Type B pancreatic cell (in vitro differentiated cells): ENCODE results near the gene AGPS. TPM values are rescaled to one million over a fixed set of nuclear protein-coding genes. Genes with fewer than 3 reads are reported as not detected.

Experiments used
- DNase-seq: peaks from one replicate; pipeline ENCODE4 v3.0.0; 2021; ENCODE audit warnings: mixed read lengths; ENCODE audit not compliant: unreplicated experiment; ENCODE audit errors: extremely low spot score
- H3K27ac Mint-ChIP-seq: 2 replicates; pipeline ENCODE4 v1.8.0; 2021; ENCODE audit warnings: mild to moderate bottlenecking, mixed read lengths
- H3K27me3 Mint-ChIP-seq: 2 replicates; pipeline ENCODE4 v1.8.0; 2021; ENCODE audit warnings: mixed read lengths
- H3K36me3 Mint-ChIP-seq: 2 replicates; pipeline ENCODE4 v1.8.0; 2021; ENCODE audit warnings: mixed read lengths
- H3K4me1 Mint-ChIP-seq: one replicate; pipeline ENCODE4 v1.8.0; 2021; ENCODE audit warnings: mixed read lengths; ENCODE audit not compliant: unreplicated experiment
- H3K4me3 Mint-ChIP-seq: 2 replicates; pipeline ENCODE4 v1.8.0; 2021; ENCODE audit warnings: mild to moderate bottlenecking, mixed read lengths
- H3K9me3 Mint-ChIP-seq: 2 replicates; pipeline ENCODE4 v1.8.0; 2021; ENCODE audit warnings: mixed read lengths
- total RNA-seq: library from RNA; stranded (reverse); gene quantifications from 2 replicates; pipeline ENCODE4 v1.2.1, GENCODE V29; 2021; ENCODE audit warnings: low replicate concordance
- TF ChIP-seq, protein P1 (sequence below): fragments of 200-600 bp; sonication (generic); conservative IDR thresholded peaks from 2 replicates; pipeline ENCODE4 v1.5.0; 2021; ENCODE audit warnings: antibody characterized with exemption, mild to moderate bottlenecking

Gene AGPS
- total RNA-seq, 1 donor from 2014 or later = 52.1 TPM

DNA sequence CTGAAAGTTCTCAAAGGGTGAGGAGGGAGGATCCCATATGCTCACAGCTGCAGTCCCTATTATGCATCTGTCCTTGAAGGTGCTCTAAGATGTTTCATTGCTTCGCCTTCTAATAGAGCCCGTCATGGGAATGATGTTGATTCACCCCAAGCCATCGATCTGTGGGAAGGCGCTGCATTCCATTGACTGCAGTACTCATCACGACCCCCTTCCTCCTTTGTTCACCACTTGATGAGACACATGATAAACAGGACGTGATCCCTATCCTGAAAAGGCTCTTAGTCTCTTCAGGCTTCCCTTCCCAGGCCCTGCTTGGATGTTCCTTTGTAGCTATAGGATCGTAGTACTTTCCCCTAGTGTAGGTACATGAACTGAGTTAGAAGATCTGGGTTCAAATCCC, 181.8 kb downstream of the AGPS start:
- H3K36me3 Mint-ChIP-seq = no peaks in the 10 kb centered on the region
- H3K4me3 Mint-ChIP-seq = no peak overlapping the region
- no peak for DNase-seq
- no peaks in the 10 kb centered on the region for H3K27me3 Mint-ChIP-seq
- no peaks in the 10 kb centered on the region for H3K9me3 Mint-ChIP-seq
- H3K4me1 Mint-ChIP-seq = peaks cover 19% of the 10 kb centered on the region
- TF ChIP-seq, protein P1, sequence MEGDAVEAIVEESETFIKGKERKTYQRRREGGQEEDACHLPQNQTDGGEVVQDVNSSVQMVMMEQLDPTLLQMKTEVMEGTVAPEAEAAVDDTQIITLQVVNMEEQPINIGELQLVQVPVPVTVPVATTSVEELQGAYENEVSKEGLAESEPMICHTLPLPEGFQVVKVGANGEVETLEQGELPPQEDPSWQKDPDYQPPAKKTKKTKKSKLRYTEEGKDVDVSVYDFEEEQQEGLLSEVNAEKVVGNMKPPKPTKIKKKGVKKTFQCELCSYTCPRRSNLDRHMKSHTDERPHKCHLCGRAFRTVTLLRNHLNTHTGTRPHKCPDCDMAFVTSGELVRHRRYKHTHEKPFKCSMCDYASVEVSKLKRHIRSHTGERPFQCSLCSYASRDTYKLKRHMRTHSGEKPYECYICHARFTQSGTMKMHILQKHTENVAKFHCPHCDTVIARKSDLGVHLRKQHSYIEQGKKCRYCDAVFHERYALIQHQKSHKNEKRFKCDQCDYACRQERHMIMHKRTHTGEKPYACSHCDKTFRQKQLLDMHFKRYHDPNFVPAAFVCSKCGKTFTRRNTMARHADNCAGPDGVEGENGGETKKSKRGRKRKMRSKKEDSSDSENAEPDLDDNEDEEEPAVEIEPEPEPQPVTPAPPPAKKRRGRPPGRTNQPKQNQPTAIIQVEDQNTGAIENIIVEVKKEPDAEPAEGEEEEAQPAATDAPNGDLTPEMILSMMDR = no peak
- H3K27ac Mint-ChIP-seq = no peak overlapping the region

DNA sequence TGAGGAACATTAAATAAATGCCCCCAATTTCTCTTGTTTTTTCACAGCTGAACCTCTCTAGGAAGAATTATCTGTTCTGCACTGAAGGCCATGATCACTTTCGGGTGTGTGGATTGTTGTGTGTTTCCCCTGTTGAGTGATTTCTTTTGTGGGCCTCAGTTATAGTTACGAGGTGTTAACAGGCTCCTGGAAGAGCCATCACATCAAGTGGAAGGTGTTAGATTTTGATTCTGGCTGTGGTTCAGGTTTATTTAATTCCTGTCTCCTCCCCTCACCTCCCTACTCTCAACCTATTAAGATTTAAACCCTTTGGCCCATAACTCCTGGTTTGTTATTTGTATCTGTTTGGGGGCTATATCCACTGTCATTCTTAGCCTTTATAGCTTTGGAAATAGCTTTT, 182.8 kb downstream of the AGPS start:
- TF ChIP-seq, protein P1 = no peak
- Mint-ChIP-seq H3K4me3 (no peak overlapping the region), H3K27me3 (no peaks in the 10 kb centered on the region), H3K27ac (no peak overlapping the region), H3K36me3 (no peaks in the 10 kb centered on the region), H3K4me1 (peaks cover 19% of the 10 kb centered on the region), H3K9me3 (no peaks in the 10 kb centered on the region)
- DNase-seq = no peak

DNA sequence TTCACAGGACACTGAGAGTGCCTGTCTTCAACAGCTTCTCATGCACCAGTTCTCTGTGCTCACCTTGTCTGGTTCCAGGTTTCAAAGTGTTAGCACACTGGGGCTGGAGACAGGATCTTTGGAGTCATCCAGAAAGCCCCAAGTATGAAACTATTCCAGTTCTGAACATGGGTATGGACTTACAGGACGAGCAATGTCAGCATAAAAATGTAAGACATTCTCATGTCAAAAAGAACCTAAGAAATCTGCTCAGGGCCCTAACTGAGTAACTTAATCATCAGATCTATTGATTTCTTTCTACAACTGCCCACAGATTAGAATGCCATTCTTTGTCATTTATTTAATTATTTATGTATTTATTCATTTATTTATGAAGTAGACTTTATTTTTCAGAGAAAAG, 184.5 kb downstream of the AGPS start:
- Mint-ChIP-seq H3K4me1 (peaks cover 13% of the 10 kb centered on the region), H3K27ac (no peak overlapping the region), H3K36me3 (no peaks in the 10 kb centered on the region), H3K9me3 (peaks cover 8% of the 10 kb centered on the region), H3K27me3 (no peaks in the 10 kb centered on the region), H3K4me3 (no peak overlapping the region)
- no peak for DNase-seq
- TF ChIP-seq, protein P1 = no peak

DNA sequence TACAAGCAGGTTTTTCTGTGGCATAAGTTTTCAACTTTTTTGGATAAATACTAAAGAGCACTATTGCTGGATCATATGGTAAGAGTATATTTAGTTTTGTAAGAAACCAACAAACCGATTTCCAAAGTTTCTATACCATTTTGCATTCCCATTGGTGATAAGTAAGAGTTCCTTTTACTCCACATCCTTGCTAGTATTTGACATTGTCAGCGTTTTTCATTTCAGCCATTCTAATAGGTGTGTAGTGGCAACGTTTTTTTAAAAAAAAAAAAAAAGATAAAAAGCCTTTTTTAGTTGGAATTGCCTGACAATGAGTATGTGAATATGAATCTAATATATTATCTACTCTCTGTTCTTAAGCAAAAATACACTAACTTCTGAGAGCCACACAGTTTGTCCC, 185.9 kb downstream of the AGPS start:
- Mint-ChIP-seq H3K4me3 (no peak overlapping the region), H3K27ac (no peak overlapping the region), H3K9me3 (peaks cover 8% of the 10 kb centered on the region), H3K27me3 (no peaks in the 10 kb centered on the region), H3K4me1 (peaks cover 3% of the 10 kb centered on the region), H3K36me3 (no peaks in the 10 kb centered on the region)
- TF ChIP-seq, protein P1 = no peak
- DNase-seq = no peak

DNA sequence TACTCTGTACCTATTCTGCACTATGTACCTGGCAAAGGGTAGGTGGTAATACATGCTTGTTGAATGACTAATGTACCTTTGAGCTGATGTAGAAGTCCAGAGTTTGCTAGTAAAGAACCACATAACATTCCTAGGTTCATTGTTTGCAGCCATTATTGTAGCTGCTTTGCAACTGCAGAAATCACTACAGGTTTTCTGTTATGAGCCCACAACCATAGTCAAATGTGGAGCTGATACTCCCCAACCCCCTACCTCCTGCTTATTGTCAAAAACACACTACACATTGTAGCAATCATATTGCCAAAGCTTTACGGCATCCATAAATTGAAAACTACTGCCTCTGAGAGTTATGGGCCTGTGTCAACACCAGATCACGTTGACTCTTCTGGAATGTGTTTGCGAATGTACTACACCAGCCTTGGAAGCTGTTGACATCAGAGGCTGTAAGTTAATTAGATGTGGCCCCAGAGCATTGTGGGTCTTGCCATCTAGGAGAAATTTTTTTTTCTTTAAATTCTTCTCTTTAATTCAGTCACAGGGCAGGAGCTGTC, 187.0 kb downstream of the AGPS start:
- no peak overlapping the region for H3K27ac Mint-ChIP-seq
- no peaks in the 10 kb centered on the region for H3K36me3 Mint-ChIP-seq
- no peaks in the 10 kb centered on the region for H3K4me1 Mint-ChIP-seq
- DNase-seq = no peak
- TF ChIP-seq, protein P1 = no peak
- no peaks in the 10 kb centered on the region for H3K27me3 Mint-ChIP-seq
- no peak overlapping the region for H3K4me3 Mint-ChIP-seq
- H3K9me3 Mint-ChIP-seq = peaks cover 8% of the 10 kb centered on the region

DNA sequence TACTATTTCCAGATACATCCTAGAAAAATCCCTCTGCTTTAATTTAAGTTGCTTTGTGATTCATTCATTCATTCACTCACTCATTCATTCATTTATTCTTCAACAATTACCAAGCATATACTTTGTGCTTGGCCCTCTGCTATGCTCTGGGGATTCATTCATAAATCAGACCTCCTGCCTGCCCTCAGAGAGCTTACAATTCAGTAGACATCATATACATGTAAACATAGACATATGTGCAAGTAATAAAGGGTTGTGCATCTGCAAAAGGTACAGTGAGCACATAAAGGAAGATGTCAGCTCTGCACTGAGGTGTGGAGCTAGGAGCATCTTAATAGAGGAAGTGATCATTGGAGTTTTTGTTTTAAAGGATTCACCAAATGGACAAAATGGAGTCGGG, 189.4 kb downstream of the AGPS start:
- H3K9me3 Mint-ChIP-seq = peaks cover 8% of the 10 kb centered on the region
- no peak overlapping the region for H3K4me3 Mint-ChIP-seq
- no peak overlapping the region for H3K27ac Mint-ChIP-seq
- TF ChIP-seq, protein P1 = no peak
- DNase-seq = no peak
- no peaks in the 10 kb centered on the region for H3K4me1 Mint-ChIP-seq
- no peaks in the 10 kb centered on the region for H3K36me3 Mint-ChIP-seq
- H3K27me3 Mint-ChIP-seq = no peaks in the 10 kb centered on the region
